ENCODE results near the gene SPARC. TPM values are rescaled to one million over a fixed set of nuclear protein-coding genes. Genes with fewer than 3 reads are reported as not detected.

The SPARC gene
- total RNA-seq, 1 experiment from 2014 or later = 418 TPM

DNA sequence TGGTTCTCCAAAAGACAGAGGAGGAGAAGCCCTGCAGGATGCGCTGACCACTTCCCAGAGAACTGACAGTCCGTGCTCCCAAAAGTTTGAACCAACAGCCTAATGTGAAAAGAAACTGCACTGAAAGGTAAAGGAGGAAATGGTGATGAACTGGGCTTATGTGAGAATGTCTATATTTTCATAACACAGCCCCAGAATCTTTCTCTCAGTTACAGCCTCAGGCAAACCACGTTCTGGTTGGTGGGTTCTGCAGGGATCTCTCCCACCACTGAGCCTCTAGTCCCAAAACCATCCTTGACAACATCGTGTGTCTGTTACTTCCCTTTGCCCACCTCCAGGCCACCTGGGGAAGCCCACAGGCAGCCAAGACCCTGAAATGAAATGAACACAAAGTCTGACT, 23.9 kb downstream of the SPARC start:
- ATAC-seq (no peak), DNase-seq (ENCODE audit: low spot score) (no peak)
- Mint-ChIP-seq H3K27ac (no peak overlapping the region), H3K9me3 (no peaks in the 10 kb centered on the region), H3K4me1 (peaks cover 12% of the 10 kb centered on the region), H3K4me3 (no peak overlapping the region), H3K36me3 (peaks cover 38% of the 10 kb centered on the region), H3K27me3 (ENCODE audit: low read depth) (no peaks in the 10 kb centered on the region)
- CTCF ChIA-PET = no interaction called here
- POLR2A ChIA-PET = no interaction called here
- TF ChIP-seq JUN (CRISPR knock-in tag; IDR thresholded peaks at IDR 0.05) = no peak
- TF ChIP-seq IRF2 (CRISPR knock-in tag; IDR thresholded peaks at IDR 0.05; ENCODE audit: borderline replicate concordance, low read depth) = no peak
- TF ChIP-seq, protein P1, sequence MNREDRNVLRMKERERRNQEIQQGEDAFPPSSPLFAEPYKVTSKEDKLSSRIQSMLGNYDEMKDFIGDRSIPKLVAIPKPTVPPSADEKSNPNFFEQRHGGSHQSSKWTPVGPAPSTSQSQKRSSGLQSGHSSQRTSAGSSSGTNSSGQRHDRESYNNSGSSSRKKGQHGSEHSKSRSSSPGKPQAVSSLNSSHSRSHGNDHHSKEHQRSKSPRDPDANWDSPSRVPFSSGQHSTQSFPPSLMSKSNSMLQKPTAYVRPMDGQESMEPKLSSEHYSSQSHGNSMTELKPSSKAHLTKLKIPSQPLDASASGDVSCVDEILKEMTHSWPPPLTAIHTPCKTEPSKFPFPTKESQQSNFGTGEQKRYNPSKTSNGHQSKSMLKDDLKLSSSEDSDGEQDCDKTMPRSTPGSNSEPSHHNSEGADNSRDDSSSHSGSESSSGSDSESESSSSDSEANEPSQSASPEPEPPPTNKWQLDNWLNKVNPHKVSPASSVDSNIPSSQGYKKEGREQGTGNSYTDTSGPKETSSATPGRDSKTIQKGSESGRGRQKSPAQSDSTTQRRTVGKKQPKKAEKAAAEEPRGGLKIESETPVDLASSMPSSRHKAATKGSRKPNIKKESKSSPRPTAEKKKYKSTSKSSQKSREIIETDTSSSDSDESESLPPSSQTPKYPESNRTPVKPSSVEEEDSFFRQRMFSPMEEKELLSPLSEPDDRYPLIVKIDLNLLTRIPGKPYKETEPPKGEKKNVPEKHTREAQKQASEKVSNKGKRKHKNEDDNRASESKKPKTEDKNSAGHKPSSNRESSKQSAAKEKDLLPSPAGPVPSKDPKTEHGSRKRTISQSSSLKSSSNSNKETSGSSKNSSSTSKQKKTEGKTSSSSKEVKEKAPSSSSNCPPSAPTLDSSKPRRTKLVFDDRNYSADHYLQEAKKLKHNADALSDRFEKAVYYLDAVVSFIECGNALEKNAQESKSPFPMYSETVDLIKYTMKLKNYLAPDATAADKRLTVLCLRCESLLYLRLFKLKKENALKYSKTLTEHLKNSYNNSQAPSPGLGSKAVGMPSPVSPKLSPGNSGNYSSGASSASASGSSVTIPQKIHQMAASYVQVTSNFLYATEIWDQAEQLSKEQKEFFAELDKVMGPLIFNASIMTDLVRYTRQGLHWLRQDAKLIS (CRISPR knock-in tag; IDR thresholded peaks at IDR 0.05; ENCODE audit: borderline replicate concordance) = no peak
- TF ChIP-seq ELF4 (CRISPR knock-in tag; IDR thresholded peaks at IDR 0.05; ENCODE audit: low read depth) = no peak
- TF ChIP-seq, protein P2, sequence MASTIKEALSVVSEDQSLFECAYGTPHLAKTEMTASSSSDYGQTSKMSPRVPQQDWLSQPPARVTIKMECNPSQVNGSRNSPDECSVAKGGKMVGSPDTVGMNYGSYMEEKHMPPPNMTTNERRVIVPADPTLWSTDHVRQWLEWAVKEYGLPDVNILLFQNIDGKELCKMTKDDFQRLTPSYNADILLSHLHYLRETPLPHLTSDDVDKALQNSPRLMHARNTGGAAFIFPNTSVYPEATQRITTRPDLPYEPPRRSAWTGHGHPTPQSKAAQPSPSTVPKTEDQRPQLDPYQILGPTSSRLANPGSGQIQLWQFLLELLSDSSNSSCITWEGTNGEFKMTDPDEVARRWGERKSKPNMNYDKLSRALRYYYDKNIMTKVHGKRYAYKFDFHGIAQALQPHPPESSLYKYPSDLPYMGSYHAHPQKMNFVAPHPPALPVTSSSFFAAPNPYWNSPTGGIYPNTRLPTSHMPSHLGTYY (CRISPR knock-in tag; IDR thresholded peaks at IDR 0.05) = no peak
- TF ChIP-seq GTF2I (CRISPR knock-in tag; conservative IDR thresholded peaks at IDR 0.05) = no peak
- TF ChIP-seq, protein P3, sequence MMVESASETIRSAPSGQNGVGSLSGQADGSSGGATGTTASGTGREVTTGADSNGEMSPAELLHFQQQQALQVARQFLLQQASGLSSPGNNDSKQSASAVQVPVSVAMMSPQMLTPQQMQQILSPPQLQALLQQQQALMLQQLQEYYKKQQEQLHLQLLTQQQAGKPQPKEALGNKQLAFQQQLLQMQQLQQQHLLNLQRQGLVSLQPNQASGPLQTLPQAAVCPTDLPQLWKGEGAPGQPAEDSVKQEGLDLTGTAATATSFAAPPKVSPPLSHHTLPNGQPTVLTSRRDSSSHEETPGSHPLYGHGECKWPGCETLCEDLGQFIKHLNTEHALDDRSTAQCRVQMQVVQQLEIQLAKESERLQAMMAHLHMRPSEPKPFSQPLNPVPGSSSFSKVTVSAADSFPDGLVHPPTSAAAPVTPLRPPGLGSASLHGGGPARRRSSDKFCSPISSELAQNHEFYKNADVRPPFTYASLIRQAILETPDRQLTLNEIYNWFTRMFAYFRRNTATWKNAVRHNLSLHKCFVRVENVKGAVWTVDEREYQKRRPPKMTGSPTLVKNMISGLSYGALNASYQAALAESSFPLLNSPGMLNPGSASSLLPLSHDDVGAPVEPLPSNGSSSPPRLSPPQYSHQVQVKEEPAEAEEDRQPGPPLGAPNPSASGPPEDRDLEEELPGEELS (CRISPR knock-in tag; IDR thresholded peaks at IDR 0.05) = no peak
- TF ChIP-seq, protein P4, sequence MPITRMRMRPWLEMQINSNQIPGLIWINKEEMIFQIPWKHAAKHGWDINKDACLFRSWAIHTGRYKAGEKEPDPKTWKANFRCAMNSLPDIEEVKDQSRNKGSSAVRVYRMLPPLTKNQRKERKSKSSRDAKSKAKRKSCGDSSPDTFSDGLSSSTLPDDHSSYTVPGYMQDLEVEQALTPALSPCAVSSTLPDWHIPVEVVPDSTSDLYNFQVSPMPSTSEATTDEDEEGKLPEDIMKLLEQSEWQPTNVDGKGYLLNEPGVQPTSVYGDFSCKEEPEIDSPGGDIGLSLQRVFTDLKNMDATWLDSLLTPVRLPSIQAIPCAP (CRISPR knock-in tag; IDR thresholded peaks at IDR 0.05) = no peak
- no peak for TF ChIP-seq ZNF219 (CRISPR knock-in tag; IDR thresholded peaks at IDR 0.05; ENCODE audit: borderline replicate concordance)
- TF ChIP-seq, protein P5, sequence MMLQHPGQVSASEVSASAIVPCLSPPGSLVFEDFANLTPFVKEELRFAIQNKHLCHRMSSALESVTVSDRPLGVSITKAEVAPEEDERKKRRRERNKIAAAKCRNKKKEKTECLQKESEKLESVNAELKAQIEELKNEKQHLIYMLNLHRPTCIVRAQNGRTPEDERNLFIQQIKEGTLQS (CRISPR knock-in tag; conservative IDR thresholded peaks at IDR 0.05) = no peak
- TF ChIP-seq, protein P6, sequence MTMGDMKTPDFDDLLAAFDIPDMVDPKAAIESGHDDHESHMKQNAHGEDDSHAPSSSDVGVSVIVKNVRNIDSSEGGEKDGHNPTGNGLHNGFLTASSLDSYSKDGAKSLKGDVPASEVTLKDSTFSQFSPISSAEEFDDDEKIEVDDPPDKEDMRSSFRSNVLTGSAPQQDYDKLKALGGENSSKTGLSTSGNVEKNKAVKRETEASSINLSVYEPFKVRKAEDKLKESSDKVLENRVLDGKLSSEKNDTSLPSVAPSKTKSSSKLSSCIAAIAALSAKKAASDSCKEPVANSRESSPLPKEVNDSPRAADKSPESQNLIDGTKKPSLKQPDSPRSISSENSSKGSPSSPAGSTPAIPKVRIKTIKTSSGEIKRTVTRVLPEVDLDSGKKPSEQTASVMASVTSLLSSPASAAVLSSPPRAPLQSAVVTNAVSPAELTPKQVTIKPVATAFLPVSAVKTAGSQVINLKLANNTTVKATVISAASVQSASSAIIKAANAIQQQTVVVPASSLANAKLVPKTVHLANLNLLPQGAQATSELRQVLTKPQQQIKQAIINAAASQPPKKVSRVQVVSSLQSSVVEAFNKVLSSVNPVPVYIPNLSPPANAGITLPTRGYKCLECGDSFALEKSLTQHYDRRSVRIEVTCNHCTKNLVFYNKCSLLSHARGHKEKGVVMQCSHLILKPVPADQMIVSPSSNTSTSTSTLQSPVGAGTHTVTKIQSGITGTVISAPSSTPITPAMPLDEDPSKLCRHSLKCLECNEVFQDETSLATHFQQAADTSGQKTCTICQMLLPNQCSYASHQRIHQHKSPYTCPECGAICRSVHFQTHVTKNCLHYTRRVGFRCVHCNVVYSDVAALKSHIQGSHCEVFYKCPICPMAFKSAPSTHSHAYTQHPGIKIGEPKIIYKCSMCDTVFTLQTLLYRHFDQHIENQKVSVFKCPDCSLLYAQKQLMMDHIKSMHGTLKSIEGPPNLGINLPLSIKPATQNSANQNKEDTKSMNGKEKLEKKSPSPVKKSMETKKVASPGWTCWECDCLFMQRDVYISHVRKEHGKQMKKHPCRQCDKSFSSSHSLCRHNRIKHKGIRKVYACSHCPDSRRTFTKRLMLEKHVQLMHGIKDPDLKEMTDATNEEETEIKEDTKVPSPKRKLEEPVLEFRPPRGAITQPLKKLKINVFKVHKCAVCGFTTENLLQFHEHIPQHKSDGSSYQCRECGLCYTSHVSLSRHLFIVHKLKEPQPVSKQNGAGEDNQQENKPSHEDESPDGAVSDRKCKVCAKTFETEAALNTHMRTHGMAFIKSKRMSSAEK (CRISPR knock-in tag; IDR thresholded peaks at IDR 0.05; ENCODE audit: borderline replicate concordance) = no peak
- TF ChIP-seq, protein P7, sequence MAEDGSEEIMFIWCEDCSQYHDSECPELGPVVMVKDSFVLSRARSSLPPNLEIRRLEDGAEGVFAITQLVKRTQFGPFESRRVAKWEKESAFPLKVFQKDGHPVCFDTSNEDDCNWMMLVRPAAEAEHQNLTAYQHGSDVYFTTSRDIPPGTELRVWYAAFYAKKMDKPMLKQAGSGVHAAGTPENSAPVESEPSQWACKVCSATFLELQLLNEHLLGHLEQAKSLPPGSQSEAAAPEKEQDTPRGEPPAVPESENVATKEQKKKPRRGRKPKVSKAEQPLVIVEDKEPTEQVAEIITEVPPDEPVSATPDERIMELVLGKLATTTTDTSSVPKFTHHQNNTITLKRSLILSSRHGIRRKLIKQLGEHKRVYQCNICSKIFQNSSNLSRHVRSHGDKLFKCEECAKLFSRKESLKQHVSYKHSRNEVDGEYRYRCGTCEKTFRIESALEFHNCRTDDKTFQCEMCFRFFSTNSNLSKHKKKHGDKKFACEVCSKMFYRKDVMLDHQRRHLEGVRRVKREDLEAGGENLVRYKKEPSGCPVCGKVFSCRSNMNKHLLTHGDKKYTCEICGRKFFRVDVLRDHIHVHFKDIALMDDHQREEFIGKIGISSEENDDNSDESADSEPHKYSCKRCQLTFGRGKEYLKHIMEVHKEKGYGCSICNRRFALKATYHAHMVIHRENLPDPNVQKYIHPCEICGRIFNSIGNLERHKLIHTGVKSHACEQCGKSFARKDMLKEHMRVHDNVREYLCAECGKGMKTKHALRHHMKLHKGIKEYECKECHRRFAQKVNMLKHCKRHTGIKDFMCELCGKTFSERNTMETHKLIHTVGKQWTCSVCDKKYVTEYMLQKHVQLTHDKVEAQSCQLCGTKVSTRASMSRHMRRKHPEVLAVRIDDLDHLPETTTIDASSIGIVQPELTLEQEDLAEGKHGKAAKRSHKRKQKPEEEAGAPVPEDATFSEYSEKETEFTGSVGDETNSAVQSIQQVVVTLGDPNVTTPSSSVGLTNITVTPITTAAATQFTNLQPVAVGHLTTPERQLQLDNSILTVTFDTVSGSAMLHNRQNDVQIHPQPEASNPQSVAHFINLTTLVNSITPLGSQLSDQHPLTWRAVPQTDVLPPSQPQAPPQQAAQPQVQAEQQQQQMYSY (CRISPR knock-in tag; IDR thresholded peaks at IDR 0.05) = no peak
- TF ChIP-seq, protein P8, sequence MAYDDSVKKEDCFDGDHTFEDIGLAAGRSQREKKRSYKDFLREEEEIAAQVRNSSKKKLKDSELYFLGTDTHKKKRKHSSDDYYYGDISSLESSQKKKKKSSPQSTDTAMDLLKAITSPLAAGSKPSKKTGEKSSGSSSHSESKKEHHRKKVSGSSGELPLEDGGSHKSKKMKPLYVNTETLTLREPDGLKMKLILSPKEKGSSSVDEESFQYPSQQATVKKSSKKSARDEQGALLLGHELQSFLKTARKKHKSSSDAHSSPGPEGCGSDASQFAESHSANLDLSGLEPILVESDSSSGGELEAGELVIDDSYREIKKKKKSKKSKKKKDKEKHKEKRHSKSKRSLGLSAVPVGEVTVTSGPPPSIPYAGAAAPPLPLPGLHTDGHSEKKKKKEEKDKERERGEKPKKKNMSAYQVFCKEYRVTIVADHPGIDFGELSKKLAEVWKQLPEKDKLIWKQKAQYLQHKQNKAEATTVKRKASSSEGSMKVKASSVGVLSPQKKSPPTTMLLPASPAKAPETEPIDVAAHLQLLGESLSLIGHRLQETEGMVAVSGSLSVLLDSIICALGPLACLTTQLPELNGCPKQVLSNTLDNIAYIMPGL (CRISPR knock-in tag; IDR thresholded peaks at IDR 0.05) = no peak
- TF ChIP-seq, protein P9, sequence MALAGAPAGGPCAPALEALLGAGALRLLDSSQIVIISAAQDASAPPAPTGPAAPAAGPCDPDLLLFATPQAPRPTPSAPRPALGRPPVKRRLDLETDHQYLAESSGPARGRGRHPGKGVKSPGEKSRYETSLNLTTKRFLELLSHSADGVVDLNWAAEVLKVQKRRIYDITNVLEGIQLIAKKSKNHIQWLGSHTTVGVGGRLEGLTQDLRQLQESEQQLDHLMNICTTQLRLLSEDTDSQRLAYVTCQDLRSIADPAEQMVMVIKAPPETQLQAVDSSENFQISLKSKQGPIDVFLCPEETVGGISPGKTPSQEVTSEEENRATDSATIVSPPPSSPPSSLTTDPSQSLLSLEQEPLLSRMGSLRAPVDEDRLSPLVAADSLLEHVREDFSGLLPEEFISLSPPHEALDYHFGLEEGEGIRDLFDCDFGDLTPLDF (CRISPR knock-in tag; IDR thresholded peaks at IDR 0.05) = no peak
- TF ChIP-seq, protein P10, sequence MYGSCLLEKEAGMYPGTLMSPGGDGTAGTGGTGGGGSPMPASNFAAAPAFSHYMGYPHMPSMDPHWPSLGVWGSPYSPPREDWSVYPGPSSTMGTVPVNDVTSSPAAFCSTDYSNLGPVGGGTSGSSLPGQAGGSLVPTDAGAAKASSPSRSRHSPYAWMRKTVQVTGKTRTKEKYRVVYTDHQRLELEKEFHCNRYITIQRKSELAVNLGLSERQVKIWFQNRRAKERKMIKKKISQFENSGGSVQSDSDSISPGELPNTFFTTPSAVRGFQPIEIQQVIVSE (CRISPR knock-in tag; IDR thresholded peaks at IDR 0.05; ENCODE audit: borderline replicate concordance) = no peak
